K562 (cell line): Measurements from ENCODE around the gene LBR. TPM values are rescaled to one million over a fixed set of nuclear protein-coding genes. Genes with fewer than 3 reads are reported as not detected.

Experiments used
- CBX5 ChIP-seq: IDR thresholded peaks from 2 replicates; pipeline ENCODE4 v1.6.1; 2014; ENCODE audit warnings: low read depth, borderline replicate concordance
- CCNT2 ChIP-seq: IDR thresholded peaks from 2 replicates; pipeline ENCODE4 v1.6.1; 2011; ENCODE audit warnings: borderline replicate concordance, low read depth, mild to moderate bottlenecking, moderate library complexity, mixed read lengths, low read length; ENCODE audit not compliant: insufficient read length; ENCODE audit errors: extremely low read depth
- E2F6 ChIP-seq, 2 experiments: IDR thresholded peaks; 2 replicates each; pipeline ENCODE4 v1.6.1; 2011; ENCODE audit warnings: borderline replicate concordance in 1 of 2, control low read depth in 1 of 2, low read depth in 1 of 2, low read length in 1 of 2, mild to moderate bottlenecking in 1 of 2, mixed read lengths in 1 of 2, moderate library complexity in 1 of 2; ENCODE audit not compliant: insufficient read depth in 1 of 2, insufficient read length in 1 of 2, poor library complexity in 1 of 2, severe bottlenecking in 1 of 2; ENCODE audit errors: extremely low read depth in 1 of 2
- HDAC1 ChIP-seq, 2 experiments: fragments of 450-650 bp; IDR thresholded peaks; 2 replicates each; pipeline ENCODE4 v1.6.1; 2016 to 2017; ENCODE audit warnings: inconsistent platforms in 1 of 2, mild to moderate bottlenecking in 1 of 2, moderate library complexity in 1 of 2
- KDM2B ChIP-seq: fragments of 250-450 bp; sonication (Bioruptor Pico); IDR thresholded peaks from 2 replicates; pipeline ENCODE4 v1.8.0; 2021; ENCODE audit warnings: mild to moderate bottlenecking, moderate library complexity
- MECOM ChIP-seq: fragments of 250-450 bp; sonication (Bioruptor Pico); IDR thresholded peaks from 2 replicates; pipeline ENCODE4 v1.8.0; 2022; ENCODE audit warnings: inconsistent platforms
- MGA ChIP-seq: fragments of 450-650 bp; IDR thresholded peaks from 2 replicates; pipeline ENCODE4 v1.6.1; 2016; ENCODE audit warnings: mild to moderate bottlenecking, moderate library complexity
- MXD1 ChIP-seq: fragments of 250-450 bp; sonication (Bioruptor Pico); IDR thresholded peaks from 2 replicates; pipeline ENCODE4 v1.8.0; 2021; ENCODE audit warnings: borderline replicate concordance, mild to moderate bottlenecking, moderate library complexity; ENCODE audit not compliant: poor library complexity, severe bottlenecking
- PHB2 ChIP-seq: fragments of 450-650 bp; IDR thresholded peaks from 2 replicates; pipeline ENCODE4 v1.6.1; 2017; ENCODE audit warnings: low read depth
- POLR2AphosphoS2 ChIP-seq: IDR thresholded peaks from 2 replicates; pipeline ENCODE4 v1.6.1; 2012; ENCODE audit warnings: low read length, improper control_type of control experiment
- SREBF1 ChIP-seq: fragments of 150-350 bp; IDR thresholded peaks from 2 replicates; pipeline ENCODE4 v1.6.1; 2014; ENCODE audit warnings: antibody characterized with exemption, low read depth, low read length, borderline replicate concordance
- ZFPM2 ChIP-seq: fragments of 250-450 bp; sonication (Bioruptor Pico); IDR thresholded peaks from 2 replicates; pipeline ENCODE4 v1.5.1; 2022; ENCODE audit warnings: mild to moderate bottlenecking
- ZNF444 ChIP-seq: fragments of 250-450 bp; sonication (Bioruptor Pico); IDR thresholded peaks from 2 replicates; pipeline ENCODE4 v1.4.0; 2020; ENCODE audit warnings: mild to moderate bottlenecking, moderate library complexity
- ZNF668 ChIP-seq: fragments of 250-450 bp; sonication (Bioruptor Pico); IDR thresholded peaks from 2 replicates; pipeline ENCODE4 v1.8.0; 2022; ENCODE audit warnings: mild to moderate bottlenecking, inconsistent platforms
- polyA plus RNA-seq, 8 experiments: library from polyadenylated mRNA; depleted of rRNA in 4 of 8; stranded (reverse) in 5 of 8; unstranded in 3 of 8; fragments of >200 nt; fragmentation: Nextera tagmentation in 2 of 8; fragmentation: Illumina TruSeq in 1 of 8; extraction: Ambion mirVana in 2 of 8; extraction: Trizol in 1 of 8; gene quantifications; 2 replicates each; pipeline versions ENCODE4 v1.2.1 to v1.2.3, GENCODE V29; 2011 to 2014; ENCODE audit warnings: inconsistent platforms in 1 of 8, missing spikeins in 1 of 8
- total RNA-seq, 7 experiments: library from RNA; depleted of rRNA in 6 of 7; stranded (reverse); fragments of >200 nt in 6 of 7; fragmentation: Illumina TruSeq in 2 of 7; extraction: Trizol in 2 of 7; gene quantifications; 2 replicates each; pipeline versions ENCODE4 v1.2.1 to v1.2.3, GENCODE V29; 2011 to 2021; ENCODE audit warnings: low replicate concordance in 1 of 7

LBR gene
- total and polyA plus RNA-seq, 9 of the 15 experiments (the other 6 are each of a cell fraction or from before 2014, with no cell fraction given): 102 to 229 (median 197) TPM

- peak; percentile 93 for TF ChIP-seq MGA
- TF ChIP-seq ZFPM2 (CRISPR knock-in tag): no peak
- TF ChIP-seq SREBF1: no peak
- no peak for TF ChIP-seq CBX5
- peak; percentile 68 to 79 for TF ChIP-seq E2F6 (IDR thresholded peaks at IDR 0.05; ENCODE audit: borderline replicate concordance in 1 of 2, extremely low read depth in 1 of 2, insufficient read depth in 1 of 2, insufficient read length in 1 of 2, low read depth in 1 of 2, low read length in 1 of 2, poor library complexity in 1 of 2, severe bottlenecking in 1 of 2)
- TF ChIP-seq KDM2B (CRISPR knock-in tag): no peak
- TF ChIP-seq ZNF444 (CRISPR knock-in tag): no peak
- no peak for TF ChIP-seq POLR2AphosphoS2
- no peak for TF ChIP-seq ZNF668 (CRISPR knock-in tag)
- TF ChIP-seq HDAC1 (IDR thresholded peaks at IDR 0.05): peak in 1 of 2 experiments; percentile 37; a peak in 1 of 4 replicates
- peak; percentile 16 for TF ChIP-seq CCNT2
- no peak for TF ChIP-seq PHB2
- no peak for TF ChIP-seq MECOM (CRISPR knock-in tag)
- TF ChIP-seq MXD1 (CRISPR knock-in tag): no peak
These were observed 1.2 kb downstream of the LBR start (continued) for GRCh38 chr1:225426395-225427234.
